Common myeloid progenitor, CD34-positive (primary cell): ENCODE results near the gene SIGLEC9.

Experiments used
- CTCF ChIA-PET: fragments of 350-600 bp; sonication (Branson Sonifier 250); formaldehyde crosslinking; loops from one replicate; lab custom pipeline; 2021; ENCODE audit warnings: antibody characterized with exemption; lab: Charles Lee
- POLR2A ChIA-PET: fragments of 350-600 bp; sonication (Branson Sonifier 250); formaldehyde crosslinking; loops from one replicate; lab custom pipeline; 2021; ENCODE audit warnings: antibody characterized with exemption; lab: Charles Lee
- DNase-seq, 3 donors: peaks; one replicate each; pipeline versions ENCODE4 v3.0.0 to v3.0.0-alpha.2; 2013
- H3K27ac ChIP-seq, 2 experiments: 1 replicate in 1 of 2; 2 replicates in 1 of 2; pipeline ENCODE4 v1.7.0; 2013; ENCODE audit warnings: inconsistent platforms in 2 of 2, low read length in 2 of 2, mild to moderate bottlenecking in 2 of 2, low read depth in 1 of 2, moderate library complexity in 1 of 2; ENCODE audit not compliant: severe bottlenecking in 2 of 2, insufficient read depth in 1 of 2, poor library complexity in 1 of 2
- H3K27me3 ChIP-seq, 5 experiments: replicated peaks in 2 of 5; 1 replicate in 3 of 5; 2 replicates in 2 of 5; pipeline versions ENCODE4 v1.6.1 to v1.7.0; 2013; ENCODE audit warnings: low read length in 4 of 5, mild to moderate bottlenecking in 2 of 5, moderate library complexity in 2 of 5, inconsistent platforms in 1 of 5; ENCODE audit not compliant: insufficient read depth in 5 of 5, control insufficient read depth in 4 of 5
- H3K36me3 ChIP-seq, 4 experiments: 1 replicate in 2 of 4; 2 replicates in 2 of 4; pipeline versions ENCODE4 v1.6.1 to v1.7.0; 2013; ENCODE audit warnings: low read length in 3 of 4, control low read depth in 1 of 4, mild to moderate bottlenecking in 1 of 4; ENCODE audit not compliant: control insufficient read depth in 4 of 4, insufficient read depth in 4 of 4
- H3K4me1 ChIP-seq, 4 experiments: 1 replicate in 3 of 4; 2 replicates in 1 of 4; pipeline versions ENCODE4 v1.6.1 to v1.7.1; 2013; ENCODE audit warnings: low read length in 3 of 4, mild to moderate bottlenecking in 3 of 4, control low read depth in 1 of 4, inconsistent platforms in 1 of 4, moderate library complexity in 1 of 4; ENCODE audit not compliant: control insufficient read depth in 4 of 4, insufficient read depth in 4 of 4; ENCODE audit errors: control extremely low read depth in 1 of 4
- H3K4me3 ChIP-seq, 7 experiments: 1 replicate in 4 of 7; 2 replicates in 3 of 7; pipeline versions ENCODE4 v1.5.1 to v1.7.0; 2013; ENCODE audit warnings: mild to moderate bottlenecking in 7 of 7, low read length in 6 of 7, moderate library complexity in 6 of 7, inconsistent platforms in 2 of 7, low read depth in 2 of 7, control low read depth in 1 of 7; ENCODE audit not compliant: insufficient read depth in 4 of 7, control insufficient read depth in 1 of 7; ENCODE audit errors: extremely low read depth in 1 of 7
- H3K9me3 ChIP-seq, 5 experiments: 1 replicate in 4 of 5; 2 replicates in 1 of 5; pipeline versions ENCODE4 v1.6.1 to v1.7.1; 2013; ENCODE audit warnings: low read length in 4 of 5, mild to moderate bottlenecking in 2 of 5, inconsistent platforms in 1 of 5, low read depth in 1 of 5, moderate library complexity in 1 of 5; ENCODE audit not compliant: control insufficient read depth in 4 of 5, insufficient read depth in 2 of 5; ENCODE audit errors: control extremely low read depth in 1 of 5
- WGBS: methylation state at CpG from one replicate; pipeline ENCODE4 v1.1.5; 2013; ENCODE audit not compliant: insufficient coverage; 5-methylcytosine and 5-hydroxymethylcytosine counted together

SIGLEC9 gene

GRCh38 chr19:51097166-51097738 is 27.5 kb upstream of the SIGLEC9 start:
- POLR2A ChIA-PET = no interaction called here
- peaks cover 0 to 35% (median 16%) of the 10 kb centered on the region in 4 experiments for H3K36me3 ChIP-seq

GRCh38 chr19:51097796-51098195 is 26.9 kb upstream of the SIGLEC9 start:
- no peak for DNase-seq
- no peak overlapping the region for H3K4me3 ChIP-seq
- H3K4me1 ChIP-seq = no peaks in the 10 kb centered on the region
- no peaks in the 10 kb centered on the region for H3K27me3 ChIP-seq
- peaks cover 0 to 41% (median 19%) of the 10 kb centered on the region in 4 experiments for H3K36me3 ChIP-seq
- POLR2A ChIA-PET = no interaction called here
- H3K27ac ChIP-seq = no peak overlapping the region
- H3K9me3 ChIP-seq = no peaks in the 10 kb centered on the region
- 90% methylated on average over 19 of the region's 20 CpGs for WGBS
- CTCF ChIA-PET = no interaction called here

More at GRCh38 chr19:51097166-51097738, 27.5 kb upstream of the SIGLEC9 start:
- H3K4me3 ChIP-seq = no peak overlapping the region
- no peaks in the 10 kb centered on the region for H3K9me3 ChIP-seq
- H3K27me3 ChIP-seq = no peaks in the 10 kb centered on the region
- no peaks in the 10 kb centered on the region for H3K4me1 ChIP-seq
- DNase-seq = peak; percentile 41 to 63 (median 57)
- H3K27ac ChIP-seq = no peak overlapping the region
- no CpG with 5 or more reads among the region's 8 CpGs for WGBS
- CTCF ChIA-PET = interaction anchor here (0.6 to 2.6 kb wide), 5 partner anchors 8 to 172 kb away, joined by 3 to 9 read pairs (median 3); no protein-coding TSS in a partner anchor

- no peaks in the 10 kb centered on the region for H3K4me1 ChIP-seq
- POLR2A ChIA-PET = no interaction called here
- H3K9me3 ChIP-seq = no peaks in the 10 kb centered on the region
- peak overlapping the region in 1 of 7 experiments; percentile 43 for H3K4me3 ChIP-seq
- no peak overlapping the region for H3K27ac ChIP-seq
- 71% methylated on average over 74 of the region's 78 CpGs for WGBS
- H3K27me3 ChIP-seq = no peaks in the 10 kb centered on the region
- DNase-seq = peak; percentile 53 to 75 (median 73)
- H3K36me3 ChIP-seq = peaks cover 0 to 44% (median 23%) of the 10 kb centered on the region in 4 experiments
- CTCF ChIA-PET = no interaction called here
These were observed 26.2 kb upstream of the SIGLEC9 start for GRCh38 chr19:51098365-51099046.

- no peak for DNase-seq
- H3K27me3 ChIP-seq = no peaks in the 10 kb centered on the region
- POLR2A ChIA-PET = no interaction called here
- H3K36me3 ChIP-seq = peaks cover 0 to 49% (median 28%) of the 10 kb centered on the region in 4 experiments
- H3K4me3 ChIP-seq = peak overlapping the region in 1 of 7 experiments; percentile 43
- H3K27ac ChIP-seq = no peak overlapping the region
- H3K9me3 ChIP-seq = no peaks in the 10 kb centered on the region
- H3K4me1 ChIP-seq = no peaks in the 10 kb centered on the region
- CTCF ChIA-PET = no interaction called here
- 59% methylated on average over 21 of the region's 22 CpGs for WGBS
These were observed 25.7 kb upstream of the SIGLEC9 start for GRCh38 chr19:51099047-51099382.

- H3K4me1 ChIP-seq = no peaks in the 10 kb centered on the region
- no peak overlapping the region for H3K4me3 ChIP-seq
- CTCF ChIA-PET = interaction anchor here (1.3 kb wide), 1 partner anchor 20 kb away, joined by 3 read pairs; no protein-coding TSS in a partner anchor
- DNase-seq = no peak
- peaks cover 0 to 57% (median 35%) of the 10 kb centered on the region in 4 experiments for H3K36me3 ChIP-seq
- 100% methylated on average over 1 of the region's 3 CpGs for WGBS
- H3K27ac ChIP-seq = peak overlapping the region in 1 of 2 experiments; percentile 14
- POLR2A ChIA-PET = no interaction called here
- no peaks in the 10 kb centered on the region for H3K27me3 ChIP-seq
- H3K9me3 ChIP-seq = no peaks in the 10 kb centered on the region
These were observed 24.1 kb upstream of the SIGLEC9 start for GRCh38 chr19:51100601-51101000.

GRCh38 chr19:51101171-51101865 is 23.4 kb upstream of the SIGLEC9 start:
- Histone ChIP-seq H3K27ac (no peak overlapping the region), H3K4me1 (no peaks in the 10 kb centered on the region), H3K9me3 (no peaks in the 10 kb centered on the region), H3K4me3 (no peak overlapping the region), H3K36me3 (peaks cover 0 to 57% (median 37%) of the 10 kb centered on the region in 4 experiments), H3K27me3 (no peaks in the 10 kb centered on the region)
- POLR2A ChIA-PET = no interaction called here
- CTCF ChIA-PET = interaction anchor here (1.1 to 1.6 kb wide), 3 partner anchors 9 to 46 kb away, joined by 3 to 5 read pairs (median 4); no protein-coding TSS in a partner anchor
- WGBS = 100% methylated on average over 2 of the region's 5 CpGs
- DNase-seq = no peak
